GM18870 (cell line): ENCODE data around the gene EPHB1.

Source experiments
- ATAC-seq: cut with Tn5 transposase; IDR thresholded peaks from one replicate; pipeline ENCODE4 v1.9.1; 2021; ENCODE audit warnings: moderate library complexity; ENCODE audit not compliant: unreplicated experiment

Gene EPHB1

DNA sequence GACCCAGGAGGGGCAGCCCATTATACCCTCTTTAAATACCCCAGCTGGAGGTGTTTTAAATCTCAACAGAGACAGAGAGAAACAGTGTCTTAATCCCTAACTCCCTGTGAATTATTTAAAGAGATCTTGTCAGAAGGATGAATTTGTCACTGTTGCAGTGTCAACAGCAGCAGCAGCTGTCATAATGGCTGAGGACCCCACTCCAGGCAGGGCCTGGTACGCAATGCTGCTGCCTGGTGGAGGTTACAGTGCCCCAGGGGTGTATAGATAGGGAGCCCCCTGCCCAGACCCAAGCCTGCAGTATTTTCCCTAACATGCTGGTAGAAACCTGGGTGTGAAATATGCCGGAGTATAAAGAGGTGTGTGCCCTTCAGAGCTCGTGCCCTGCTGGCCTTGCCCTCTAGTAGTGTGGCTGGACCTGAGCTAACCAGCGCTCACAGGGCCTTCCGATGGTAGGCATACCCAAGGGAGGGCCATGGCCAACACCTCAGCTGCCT lies 143.0 kb downstream of the EPHB1 start:
- no peak for ATAC-seq

DNA sequence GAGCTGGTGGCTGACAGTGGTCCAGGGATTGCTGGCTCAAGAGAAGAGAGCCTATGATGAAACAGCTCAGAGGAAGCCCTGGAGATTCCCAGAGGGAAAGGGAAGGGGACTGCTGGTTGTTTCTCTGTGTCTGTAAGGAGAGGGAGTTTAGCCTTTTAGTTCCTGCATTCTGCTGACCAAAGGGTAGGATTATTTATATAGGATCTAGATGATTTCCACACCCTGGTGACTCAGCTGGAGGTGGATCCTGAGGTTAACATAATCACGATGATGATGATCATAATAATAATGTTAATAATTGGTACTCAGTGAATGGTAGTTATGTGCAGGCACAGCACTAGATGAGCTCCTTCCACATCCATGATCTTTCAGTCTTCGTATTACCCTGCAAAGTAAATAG lies 144.9 kb downstream of the EPHB1 start:
- no peak for ATAC-seq

DNA sequence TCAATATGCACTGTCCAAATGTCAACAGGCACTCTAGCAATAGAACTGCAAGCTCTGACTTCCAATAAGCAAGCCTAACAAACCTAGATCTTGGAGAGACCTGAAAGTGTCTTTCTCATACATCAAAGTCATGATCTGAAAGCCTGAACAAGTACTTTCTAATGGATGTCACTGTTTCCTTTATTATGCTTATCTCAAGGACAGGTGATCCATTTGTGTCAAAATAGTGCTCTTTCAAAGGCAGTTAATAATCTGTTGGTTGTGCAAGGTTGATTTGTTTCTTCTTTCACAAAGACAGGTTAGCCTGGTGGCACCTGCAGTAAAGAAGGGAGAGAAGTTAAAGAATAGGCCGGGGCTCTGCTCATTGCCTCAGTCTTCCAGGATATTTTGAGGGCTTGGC lies 146.8 kb downstream of the EPHB1 start:
- no peak for ATAC-seq

DNA sequence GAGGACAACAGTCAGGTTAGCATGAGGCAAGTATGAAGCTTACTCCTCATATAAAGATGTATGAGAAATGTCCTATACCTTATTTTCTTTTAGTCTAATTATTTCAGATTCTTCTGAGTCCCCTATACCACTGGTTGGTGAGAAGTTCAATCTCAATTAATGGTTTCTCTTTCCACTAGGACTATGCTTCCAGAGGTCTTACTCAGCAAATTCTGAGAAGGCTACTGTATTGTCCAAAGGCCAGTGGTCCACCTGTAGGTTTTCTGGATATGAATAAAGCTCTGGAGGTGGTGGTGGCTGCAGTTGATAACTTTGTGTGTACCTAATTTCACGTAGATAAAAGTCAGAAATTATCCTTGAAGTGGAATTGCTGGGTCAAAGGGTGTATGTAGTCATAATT lies 149.4 kb downstream of the EPHB1 start:
- no peak for ATAC-seq

DNA sequence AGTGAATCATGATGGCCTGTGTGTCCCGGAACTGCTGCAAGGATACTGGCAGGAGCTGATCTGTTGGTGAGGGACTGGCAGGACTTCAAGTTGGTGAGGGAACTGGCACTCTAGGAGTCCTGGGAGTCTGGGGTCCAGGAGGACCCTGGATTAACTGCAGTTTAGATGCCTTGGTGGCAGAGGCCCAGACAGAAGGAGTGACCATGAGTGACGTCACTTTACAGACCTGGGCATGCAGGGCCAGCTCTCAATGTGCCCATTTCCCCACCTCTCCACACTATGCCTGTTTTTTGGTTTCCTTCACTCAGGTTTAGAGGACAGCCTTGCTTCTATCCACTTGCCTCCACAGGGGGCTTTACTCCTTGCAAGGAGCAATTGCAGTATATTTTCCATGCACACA lies 154.1 kb downstream of the EPHB1 start:
- no peak for ATAC-seq

DNA sequence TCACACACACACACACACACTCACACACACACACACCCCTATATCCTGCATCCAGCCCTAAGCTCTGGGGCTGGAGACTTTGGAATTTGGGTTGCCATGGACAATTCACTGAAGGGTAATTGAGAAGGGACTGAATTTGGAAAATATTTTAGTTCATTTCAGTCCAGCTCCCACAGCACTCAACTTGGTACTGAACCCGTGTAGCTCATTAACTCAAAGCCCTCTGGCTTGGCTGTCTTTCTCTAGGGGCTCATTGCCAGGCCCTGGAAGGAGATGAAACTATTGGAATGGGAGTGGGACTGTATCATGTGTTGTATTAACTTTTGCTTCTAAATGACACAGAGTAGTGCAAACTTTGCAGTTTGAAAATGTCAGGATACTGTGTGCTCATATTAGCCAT lies 157.3 kb downstream of the EPHB1 start:
- no peak for ATAC-seq

DNA sequence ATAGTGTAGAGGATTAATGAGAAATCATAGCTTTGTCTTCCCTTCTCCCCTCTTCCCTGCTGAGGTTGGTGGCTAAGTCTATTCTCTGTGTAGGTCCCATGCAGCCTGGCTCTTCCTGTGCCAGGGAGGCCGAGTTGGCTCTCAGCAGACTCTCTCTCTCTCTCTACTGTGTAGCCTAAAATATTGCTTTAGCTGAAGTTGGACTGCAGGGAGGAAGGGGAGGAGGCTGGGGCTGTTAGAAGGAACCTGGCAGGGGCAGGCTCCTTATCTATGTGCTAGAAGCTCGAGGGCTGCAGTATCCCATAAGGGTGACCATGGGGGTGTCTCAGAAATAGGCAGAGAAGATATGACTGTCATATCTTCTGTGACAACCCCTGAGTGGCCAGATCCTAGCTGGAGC lies 160.8 kb downstream of the EPHB1 start:
- ATAC-seq, result peak; percentile 11

DNA sequence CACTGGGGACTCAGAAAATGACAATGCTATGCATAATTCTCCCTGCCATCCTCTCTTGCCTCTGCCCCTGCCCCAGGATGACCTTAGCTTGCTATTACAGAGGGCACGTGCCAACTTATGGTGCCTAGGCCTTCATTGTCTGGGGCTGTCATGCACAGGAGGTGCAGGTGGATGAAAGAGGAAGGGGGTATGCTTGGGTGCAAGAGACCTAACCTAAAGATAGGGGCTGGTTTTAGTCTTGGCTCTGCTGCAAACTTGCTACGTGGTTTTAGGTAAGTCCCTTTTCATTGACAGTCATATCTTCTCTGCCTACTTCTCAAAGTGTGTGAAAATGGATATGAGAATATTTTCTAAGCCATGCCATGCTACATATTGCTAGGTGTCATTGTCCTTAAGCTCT lies 161.3 kb downstream of the EPHB1 start:
- peak; percentile 84 for ATAC-seq

DNA sequence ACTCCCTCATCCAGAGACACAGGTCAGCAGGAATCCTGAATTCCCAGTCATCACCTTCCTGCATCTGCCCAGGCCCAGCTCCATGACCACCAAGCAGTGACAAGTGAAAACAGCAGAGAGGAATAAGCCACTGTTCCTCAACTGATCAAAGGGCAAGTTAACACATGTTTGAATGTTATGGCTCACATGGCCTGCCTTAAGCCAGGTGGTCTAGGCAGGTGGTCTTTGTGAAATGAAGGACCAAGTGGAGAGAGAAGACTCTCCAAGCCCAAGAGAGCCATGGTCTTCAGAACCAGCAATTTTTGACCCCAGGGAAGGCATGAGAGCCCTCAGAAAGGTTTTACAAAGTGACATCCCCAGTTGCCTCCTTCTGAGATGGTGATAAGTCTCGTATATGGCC lies 161.8 kb downstream of the EPHB1 start:
- ATAC-seq, result no peak

DNA sequence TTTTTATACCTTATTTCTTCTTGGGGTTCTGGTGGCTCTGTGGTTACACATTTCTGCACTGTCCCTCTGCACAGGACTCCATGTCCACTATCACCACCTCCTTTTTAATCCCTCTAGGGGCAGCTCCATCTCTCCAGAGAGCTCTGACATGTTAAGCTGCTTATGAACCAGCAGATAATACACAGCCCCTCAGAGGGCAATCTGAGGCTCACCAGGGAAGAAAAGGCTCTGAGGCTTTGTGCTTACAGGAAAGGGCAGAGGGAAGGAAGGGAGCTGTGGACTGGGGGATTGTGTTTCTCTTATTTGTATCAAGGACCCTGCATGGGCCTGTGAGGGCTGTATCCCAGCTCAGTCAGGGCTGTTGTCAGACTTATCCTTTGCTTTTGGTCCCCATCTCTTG lies 164.5 kb downstream of the EPHB1 start:
- no peak for ATAC-seq

DNA sequence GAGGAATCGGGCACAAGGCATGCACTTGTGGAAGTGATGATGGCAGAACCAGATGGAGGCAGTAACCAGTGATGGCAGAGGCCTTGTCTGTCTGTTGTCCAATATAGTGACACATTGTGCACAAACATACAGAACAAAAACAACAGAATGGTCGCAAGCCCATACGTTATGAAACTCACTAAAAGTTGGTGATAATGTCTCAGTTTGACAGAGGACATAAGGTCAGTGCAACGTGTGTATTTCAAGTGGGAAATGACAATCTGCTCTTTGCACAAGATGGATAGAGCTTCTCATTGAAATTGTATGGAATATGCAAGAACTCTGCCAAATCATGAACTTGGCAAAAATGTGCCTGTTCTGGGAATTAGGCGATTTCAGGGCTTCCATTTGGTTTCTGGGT lies 169.2 kb downstream of the EPHB1 start:
- no peak for ATAC-seq

DNA sequence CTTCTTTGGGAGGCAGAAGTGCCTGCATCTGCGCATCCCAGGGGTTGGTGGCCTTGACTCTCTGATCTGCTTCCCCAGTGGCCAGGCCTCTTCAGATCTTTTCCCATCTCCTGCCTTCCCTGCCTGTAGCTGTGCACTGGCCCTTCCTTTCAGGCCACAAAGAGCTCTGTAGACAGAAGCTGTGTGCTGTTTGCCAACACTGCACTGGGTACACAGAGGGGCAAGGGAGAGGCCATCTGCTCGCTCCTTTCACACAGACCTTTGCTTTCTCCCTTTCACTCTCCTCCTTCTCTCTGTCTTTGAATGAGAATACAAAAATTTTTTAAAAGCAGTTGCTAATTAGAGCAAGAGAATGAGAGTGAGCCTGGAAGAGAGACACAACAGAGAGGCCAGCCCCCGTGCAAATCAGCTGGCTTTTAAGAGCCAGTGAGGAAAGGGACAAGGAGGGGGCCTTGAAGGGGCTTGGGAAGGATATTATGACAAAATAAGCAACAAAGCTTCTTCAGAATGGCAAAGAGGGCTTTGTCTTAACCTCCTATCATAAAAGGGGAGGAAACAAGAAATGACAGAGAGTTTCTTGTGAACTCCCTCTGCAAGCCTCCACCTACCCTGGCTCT lies 170.9 kb downstream of the EPHB1 start:
- ATAC-seq, result no peak

DNA sequence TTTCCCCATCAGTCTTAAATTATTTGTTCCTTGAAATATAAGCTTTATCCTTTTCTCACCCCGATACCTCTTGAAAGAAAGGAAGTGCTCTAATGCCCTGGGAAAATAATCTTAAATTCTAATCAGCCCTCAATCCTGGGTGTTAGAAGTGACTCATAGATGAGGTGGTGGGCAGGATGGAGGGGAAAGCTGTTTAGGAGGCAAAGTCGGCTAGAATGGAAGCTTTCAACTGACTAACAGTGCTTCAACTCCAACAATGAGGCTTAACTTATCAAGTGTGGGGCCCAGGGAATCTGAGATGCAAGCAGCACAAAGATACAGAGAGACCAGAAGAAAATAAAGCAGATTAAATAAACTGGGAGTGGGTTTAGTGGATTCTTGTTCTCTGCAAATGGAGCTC lies 175.8 kb downstream of the EPHB1 start:
- no peak for ATAC-seq

DNA sequence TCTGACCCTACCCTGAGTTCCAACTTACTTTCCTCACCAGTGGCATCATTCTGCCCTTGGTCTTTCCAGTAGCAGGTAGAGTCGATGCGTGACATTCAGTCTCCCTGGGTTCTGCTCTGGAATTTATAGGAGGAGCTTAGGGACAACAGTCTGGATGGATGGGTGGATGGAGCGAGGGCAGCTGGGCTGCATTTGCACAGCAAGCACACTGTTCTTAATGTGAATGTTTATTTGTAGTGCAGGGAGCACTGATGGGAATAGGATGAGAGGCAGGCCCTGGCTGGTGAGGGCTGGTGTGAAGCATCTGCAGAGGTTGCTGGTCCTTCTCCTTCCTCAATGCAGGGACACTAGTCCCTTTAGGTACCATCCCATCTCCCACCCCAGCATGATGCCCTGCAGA lies 176.2 kb downstream of the EPHB1 start:
- ATAC-seq, result no peak

DNA sequence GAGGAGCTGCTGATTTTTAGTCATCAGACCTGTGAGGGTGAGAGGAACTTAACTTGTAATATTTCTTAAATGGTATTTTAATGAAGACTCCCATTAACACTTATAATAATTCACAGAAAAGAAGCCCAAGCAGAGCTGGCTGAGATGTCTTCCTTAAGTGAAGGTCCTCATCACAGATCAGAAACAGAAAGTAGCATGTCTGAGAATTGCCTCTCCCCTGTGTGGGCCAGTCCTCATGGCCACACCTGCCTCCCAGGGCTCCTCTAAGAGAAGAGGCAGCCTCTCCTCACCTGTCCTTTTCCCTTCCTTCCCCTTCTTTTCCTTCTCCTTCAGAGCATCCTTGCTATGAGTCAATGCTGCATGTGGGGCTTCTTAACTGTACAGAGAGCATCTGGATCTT lies 176.8 kb downstream of the EPHB1 start:
- ATAC-seq, result peak; percentile 68

DNA sequence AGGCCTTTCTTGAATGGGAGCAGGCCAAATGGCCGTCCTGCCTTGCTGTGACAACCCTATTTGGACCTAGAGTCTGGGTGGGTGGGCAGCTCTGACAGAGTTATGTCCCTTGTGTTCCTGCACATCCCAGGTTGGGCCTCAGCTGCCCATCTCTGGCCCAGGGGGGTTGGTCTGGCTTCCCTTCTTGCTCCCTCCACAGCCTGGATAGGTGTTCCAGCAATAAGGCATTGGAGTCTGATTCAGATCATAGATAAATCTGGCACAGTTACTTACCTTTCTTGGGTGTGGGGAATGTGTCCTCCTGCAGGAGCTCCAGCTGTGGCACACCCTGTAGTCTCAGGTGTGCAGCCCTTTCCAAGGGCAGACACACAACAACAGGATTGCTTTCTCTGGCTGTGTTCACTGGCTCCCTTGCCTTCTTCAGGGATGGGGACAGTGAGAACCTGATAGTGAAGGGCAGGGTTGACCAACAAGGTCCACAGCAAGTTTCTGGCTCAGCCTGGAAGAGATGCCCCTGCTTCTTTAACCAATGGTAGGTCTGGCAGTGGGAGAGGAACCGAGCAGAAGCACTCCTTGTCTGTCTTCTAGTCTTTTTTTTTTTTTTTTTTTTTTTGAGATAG lies 177.9 kb downstream of the EPHB1 start:
- no peak for ATAC-seq

DNA sequence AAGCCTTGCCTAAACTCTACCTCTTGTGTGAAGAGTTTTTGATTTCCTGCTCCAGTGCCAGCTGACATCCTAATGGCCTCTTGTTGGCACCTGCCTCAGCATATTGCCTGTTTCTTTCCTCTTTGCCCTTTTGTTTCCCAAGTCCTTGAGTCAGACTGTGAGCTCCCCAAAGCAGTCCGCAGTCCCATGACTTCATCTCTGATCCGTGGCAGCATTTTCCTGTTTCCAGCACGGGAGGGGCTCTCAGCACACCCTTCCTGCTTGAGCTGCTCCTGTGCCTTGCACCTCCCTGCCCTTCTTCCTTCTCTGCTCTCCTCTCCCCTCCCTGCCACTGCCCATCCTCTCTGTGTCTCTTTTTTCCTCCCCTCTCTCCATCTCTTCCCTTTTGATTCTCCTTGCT lies 179.6 kb downstream of the EPHB1 start:
- no peak for ATAC-seq

DNA sequence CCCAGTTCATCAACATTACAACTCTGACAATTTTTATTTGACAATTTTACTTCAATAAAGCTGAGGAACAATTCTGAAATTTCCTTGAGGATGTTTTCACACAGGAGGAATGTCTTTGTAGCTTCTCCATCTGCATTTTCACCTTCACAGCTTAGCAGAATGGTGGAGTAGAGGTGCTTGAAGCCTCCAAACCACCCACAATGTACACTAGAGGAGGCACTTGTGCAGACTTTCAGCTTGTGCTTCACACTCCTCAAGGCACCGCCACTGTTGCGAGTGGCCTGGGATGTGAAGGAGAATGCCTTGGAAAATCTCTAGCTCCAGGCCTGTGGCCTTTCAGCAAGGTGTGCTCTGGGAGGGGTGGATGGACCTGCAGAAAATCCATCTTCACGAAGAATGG lies 181.9 kb downstream of the EPHB1 start:
- no peak for ATAC-seq

DNA sequence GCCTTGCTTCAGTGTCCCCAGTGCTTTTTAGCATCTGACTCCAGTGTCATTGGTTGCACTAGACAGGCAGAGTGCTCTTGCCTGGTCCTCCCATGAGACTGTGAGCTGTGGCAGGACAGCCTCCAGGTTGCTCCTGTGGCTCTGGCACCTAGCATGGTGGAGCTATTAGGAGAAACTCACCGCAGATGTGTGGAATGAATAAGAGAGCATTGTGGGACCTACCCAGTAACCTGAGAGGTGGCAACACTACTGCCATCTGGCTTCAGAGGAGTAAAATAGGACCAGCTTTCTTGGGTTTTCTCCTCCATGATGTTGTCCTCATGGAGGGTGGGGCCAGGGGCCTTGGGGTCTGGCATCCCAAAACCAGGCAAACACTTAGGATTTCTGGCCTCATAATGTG lies 183.6 kb downstream of the EPHB1 start:
- ATAC-seq, result no peak

DNA sequence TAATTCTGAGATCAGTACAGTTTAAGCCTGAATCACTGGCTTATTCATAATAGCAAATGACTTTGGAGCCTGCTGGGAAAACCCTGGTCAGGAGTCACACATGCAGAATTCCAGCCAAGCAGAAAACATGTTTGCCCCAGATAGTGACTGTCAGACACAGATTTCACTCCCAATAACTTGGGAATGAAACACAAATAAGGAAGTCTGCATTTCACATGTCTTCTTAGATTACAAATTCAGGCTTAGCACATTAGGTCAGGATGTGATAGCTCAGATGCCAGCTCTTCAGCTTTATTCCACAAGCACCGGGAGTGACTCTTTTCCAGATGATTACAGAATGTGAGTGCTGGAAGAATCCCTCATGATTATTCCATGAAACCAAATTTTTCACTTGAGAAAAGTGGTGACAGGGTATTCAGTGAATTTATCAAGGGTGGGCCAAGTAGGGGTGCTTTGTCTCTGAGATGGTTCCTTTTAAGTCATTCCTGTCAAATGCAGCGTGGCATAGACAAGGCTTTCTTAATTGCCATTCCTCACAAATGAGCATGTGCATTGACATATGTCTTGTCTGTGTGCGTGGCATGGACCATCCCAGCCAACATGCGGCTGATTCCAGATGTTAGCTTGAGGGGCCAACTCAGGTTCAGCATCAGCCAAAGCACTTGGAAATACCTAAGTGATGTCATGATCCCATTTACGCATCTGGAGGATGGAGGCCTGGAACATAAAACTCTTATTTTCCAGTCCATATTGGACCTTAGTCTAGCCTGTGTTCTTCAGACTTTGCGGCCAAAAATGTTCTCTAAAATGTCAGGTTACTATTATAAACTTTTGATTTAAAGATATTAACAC lies 191.0 kb downstream of the EPHB1 start:
- ATAC-seq, result no peak

DNA sequence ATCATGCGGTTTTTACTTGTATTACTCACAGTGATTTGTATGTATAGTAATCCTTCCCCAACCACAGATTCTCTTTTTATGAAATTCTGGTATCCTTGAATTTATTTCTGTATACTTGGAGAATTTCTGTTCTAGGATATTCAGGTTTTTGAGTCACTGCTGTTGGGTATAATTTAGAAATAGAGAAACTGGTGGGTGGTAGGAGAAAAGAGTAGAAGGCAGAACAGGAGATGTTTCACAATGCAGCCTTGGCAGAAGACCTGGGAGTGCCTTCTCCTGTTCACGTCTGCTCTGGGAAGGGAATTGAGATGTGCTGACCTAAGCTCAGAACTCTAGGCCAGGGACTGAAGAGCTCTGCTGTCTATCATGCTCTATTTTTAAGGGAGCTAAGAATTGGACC lies 193.6 kb downstream of the EPHB1 start:
- no peak for ATAC-seq

DNA sequence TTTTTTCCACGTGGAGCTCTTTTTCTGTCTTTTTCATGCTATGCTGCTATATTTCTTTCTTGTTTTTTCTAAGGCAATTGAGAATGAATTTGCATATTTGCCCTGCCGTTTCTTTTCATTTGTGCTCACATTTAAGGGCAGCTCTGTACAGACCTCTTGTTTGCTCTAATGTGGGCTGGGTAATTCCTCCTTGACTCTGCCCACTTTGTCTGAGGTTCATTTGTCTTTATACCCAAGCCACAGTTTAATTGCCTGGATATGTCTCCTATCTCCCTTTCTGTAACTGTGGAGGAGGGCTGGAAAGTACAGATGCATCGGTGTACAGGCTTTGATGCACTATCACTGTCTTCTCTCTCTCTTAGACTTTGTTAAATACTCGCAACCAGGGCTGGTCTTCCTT lies 195.9 kb downstream of the EPHB1 start:
- no peak for ATAC-seq
